Lung microvascular endothelial cell (primary cell): ENCODE data around the gene ITGA4. TPM values are rescaled to one million over a fixed set of nuclear protein-coding genes. Genes with fewer than 3 reads are reported as not detected.

Source experiments
- DNase-seq, 2 donors: peaks; one replicate each; pipeline versions ENCODE4 v3.0.0 to v3.0.0-alpha.2; 2010; ENCODE audit warnings: low read depth in 2 of 2
- total RNA-seq: library from RNA; depleted of rRNA; stranded (reverse); fragments of >200 nt; gene quantifications from 2 replicates; pipeline ENCODE4 v1.2.1, GENCODE V29; 2014

ITGA4 gene
- total RNA-seq, 1 donor from 2014 or later = 0.20 TPM

DNA sequence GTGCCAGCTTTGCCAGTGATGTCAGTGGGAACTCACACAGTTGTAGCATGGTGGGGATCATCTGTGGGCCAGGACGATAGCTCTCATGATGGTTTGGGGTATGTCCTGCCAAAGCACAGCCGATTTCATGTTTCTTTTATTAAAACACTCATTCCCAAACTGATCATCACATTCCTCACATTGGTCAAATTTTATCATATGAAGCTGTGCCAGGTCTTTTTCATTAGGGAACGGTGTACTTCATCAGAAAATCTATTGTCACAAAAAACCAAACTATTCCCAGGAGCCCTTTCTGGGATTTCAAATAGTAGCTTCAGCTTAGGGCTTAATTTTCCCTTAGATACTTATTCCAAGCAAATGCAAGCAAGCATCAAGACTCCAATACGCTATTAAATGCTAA, 42.0 kb downstream of the ITGA4 start:
- DNase-seq = no peak

DNA sequence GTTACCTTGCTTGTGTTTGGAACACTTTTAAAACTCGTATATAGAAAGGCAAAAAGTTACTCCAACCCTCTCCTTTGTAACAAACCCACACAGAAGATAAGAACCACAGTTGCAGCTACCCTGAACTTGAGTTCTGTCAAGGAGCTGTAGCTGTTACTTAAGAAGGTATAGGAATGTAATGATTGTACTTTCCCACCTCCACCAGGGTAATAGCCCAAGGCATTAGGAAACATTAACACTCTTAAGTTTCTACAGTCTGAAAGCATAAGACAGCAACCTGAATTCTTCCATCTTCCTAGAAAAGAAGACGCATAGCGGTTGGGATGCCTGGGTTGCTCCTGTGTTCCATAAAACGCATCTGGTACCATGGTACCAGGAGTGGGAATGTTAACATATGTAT, 43.0 kb downstream of the ITGA4 start:
- DNase-seq = no peak

DNA sequence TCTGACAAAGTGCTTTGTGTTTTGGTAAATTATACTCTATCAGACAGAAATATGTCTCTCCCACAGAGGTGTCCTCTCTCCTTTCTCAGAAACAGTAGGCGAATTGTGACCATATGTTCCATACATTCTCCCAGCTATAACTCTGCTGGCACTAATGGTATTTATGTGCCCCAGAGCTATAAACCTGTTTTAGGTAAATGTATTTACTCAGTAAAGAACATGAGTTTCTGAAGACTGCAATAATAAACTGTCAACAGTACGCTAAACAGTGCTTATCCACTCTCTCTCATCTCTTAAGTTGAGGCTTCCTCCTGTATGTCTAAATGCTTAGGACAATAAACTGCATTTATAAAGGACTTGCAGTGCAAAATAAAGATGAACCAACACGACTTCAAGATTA, 58.5 kb downstream of the ITGA4 start:
- DNase-seq = no peak

GRCh38 chr2:181516992-181517391, 59.8 kb downstream of the ITGA4 start:
- DNase-seq = no peak

- no peak for DNase-seq
These were observed 60.6 kb downstream of the ITGA4 start for GRCh38 chr2:181517685-181518301.

DNA sequence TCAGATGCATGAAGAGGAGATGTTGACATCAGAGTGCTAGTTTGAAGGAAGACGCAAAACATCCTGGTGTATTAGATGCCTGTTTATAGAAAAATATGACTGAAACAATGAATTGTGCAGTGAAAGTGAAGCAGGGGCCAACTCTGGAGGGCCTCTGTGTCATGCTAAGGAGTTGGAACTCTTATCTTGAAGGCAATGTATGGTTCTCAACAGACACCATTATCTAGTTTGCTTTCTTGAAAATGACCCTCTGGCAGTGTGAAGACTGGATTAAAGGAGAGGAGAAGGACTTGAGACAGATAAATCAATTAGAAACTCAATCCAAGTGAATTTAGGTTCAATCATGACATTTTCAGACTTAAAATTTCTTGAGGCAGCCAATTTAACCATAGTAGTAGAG, 63.1 kb downstream of the ITGA4 start:
- no peak for DNase-seq

DNA sequence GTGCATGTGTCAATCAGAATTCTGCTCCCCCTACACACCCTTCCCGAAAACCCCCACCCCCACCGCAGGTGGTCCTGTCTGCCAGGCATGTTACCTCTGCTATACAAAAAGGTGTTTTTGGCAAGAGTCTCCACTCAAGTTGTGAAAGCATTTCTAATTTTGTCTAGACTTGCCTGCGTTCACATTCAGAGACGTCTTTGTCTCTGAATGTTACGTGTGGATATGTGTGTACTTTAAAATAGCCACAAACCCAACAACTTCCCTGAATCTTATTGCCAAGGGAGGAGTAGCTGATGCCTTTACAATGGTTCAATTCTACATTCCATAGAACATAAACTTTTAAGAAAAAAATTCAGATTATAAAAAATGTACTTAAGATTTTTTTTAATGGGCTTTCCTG, 66.6 kb downstream of the ITGA4 start:
- DNase-seq = no peak

DNA sequence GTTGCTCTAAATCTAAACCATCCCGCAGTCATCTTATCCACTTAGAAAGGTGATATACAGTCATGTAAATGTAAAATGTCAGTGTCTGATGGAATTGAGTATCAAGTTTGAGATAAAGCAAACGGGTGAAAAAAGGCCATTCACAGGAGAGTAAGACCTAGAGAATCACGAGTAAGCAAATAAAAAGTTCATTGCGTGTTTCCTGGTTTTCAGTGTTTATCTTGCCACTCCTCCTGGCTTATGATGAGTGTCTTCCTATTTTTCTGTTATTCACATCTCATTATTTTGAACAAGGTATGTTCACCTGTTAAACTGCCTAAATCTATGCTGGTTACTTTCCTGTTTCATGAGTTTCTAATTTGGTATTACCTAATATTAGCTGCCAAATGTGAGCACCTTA, 68.8 kb downstream of the ITGA4 start:
- DNase-seq = no peak

- DNase-seq = no peak
These were observed 69.9 kb downstream of the ITGA4 start for GRCh38 chr2:181527058-181527457.

DNA sequence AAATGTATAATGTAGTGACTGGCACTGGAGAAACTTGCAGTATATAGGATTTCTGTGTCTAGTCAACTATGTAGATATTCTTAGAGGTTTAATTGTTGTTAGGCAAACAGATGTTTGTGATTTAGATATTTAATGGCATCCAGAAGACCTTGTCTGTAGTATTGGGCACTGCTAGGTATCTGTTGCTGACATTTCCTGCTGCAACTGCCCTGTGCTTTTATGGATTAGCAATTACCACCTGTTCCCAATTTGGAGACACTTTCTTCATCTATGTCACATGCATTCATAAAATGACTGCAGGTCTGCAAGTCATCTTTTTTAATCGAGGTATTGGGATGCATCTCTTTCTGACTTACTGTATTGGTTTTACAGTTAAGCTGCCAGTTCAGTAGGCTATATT, 71.3 kb downstream of the ITGA4 start:
- DNase-seq = no peak

GRCh38 chr2:181536730-181537129, 79.5 kb downstream of the ITGA4 start:
- DNase-seq = no peak

GRCh38 chr2:181540421-181540820, 83.2 kb downstream of the ITGA4 start:
- DNase-seq = no peak

GRCh38 chr2:181542170-181542569, 85.0 kb downstream of the ITGA4 start:
- DNase-seq = no peak

- DNase-seq = no peak
These were observed 88.9 kb downstream of the ITGA4 start for GRCh38 chr2:181546086-181546485.

- DNase-seq = no peak
These were observed 95.6 kb downstream of the ITGA4 start for GRCh38 chr2:181552808-181553207.

DNA sequence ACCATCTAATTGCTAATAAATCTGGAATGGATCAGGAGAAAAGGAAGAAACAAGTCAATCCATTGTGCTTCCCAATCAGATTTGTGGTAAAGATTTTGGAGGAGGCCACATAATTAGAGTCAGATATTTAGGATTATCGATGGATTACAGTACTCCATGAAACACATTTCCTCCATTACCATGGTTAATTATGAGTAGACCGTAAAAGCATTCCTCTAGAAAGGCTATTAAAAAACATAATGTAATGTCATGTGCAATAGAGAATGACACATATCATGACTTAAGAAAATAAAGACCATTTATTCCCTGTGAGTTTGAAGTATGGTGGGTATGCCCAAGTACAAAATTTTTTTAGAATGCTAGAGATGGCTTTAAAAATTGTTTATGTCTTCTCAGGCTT, 96.1 kb downstream of the ITGA4 start:
- DNase-seq = no peak

GRCh38 chr2:181554061-181554830, 97.1 kb downstream of the ITGA4 start:
- no peak for DNase-seq

- DNase-seq = no peak
These were observed 101.2 kb downstream of the ITGA4 start for GRCh38 chr2:181558371-181558770.

GRCh38 chr2:181563101-181563692, 106.0 kb downstream of the ITGA4 start:
- DNase-seq = no peak

DNA sequence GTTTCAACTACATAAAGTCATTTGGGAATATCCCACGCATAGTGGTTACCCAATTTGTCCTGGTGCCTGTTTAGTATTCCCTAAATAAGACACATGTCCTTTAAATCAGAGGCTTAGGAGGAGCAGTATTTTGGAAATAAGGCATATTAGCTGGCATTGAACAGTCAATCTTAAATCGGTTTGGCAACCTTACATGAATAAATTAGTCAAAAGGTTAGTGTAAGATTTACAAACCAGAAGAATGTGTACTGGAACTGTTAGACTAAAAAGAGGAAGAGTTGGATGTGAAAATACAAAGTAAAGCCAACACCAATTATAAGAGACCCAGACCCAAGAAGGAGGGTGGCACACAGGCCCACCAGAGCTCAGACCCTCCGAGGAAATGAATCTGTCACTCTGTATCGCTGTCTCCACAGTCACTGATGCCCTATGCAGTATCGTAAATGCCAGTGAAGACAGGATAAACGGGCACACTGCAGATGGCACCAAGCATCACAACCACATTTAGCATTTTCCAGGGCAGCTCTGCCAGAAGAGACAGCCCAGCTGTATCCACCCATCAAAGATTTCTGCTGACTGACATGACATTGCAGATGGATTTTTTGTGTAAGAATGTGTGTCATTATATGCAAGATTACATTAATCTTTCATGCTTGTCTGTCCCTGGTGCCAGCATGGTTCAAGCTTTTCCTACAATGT, 109.3 kb downstream of the ITGA4 start:
- DNase-seq = no peak

- no peak for DNase-seq
These were observed 112.9 kb downstream of the ITGA4 start for GRCh38 chr2:181570059-181570458.
